Heart left ventricle (tissue), 16 donors: ENCODE data around the gene CYB5R3. TPM values are rescaled to one million over a fixed set of nuclear protein-coding genes. Genes with fewer than 3 reads are reported as not detected.
A peak's percentile ranks its signal among the peaks of the same experiment; 100 is the strongest.

Source experiments
- ATAC-seq, 4 donors: fragments of 200-7000 bp; cut with Tn5 transposase; one replicate each; pipeline ENCODE4 v1.9.1; 2020 to 2022; ENCODE audit warnings: moderate library complexity in 4 of 4, mild to moderate bottlenecking in 3 of 4, moderate number of reproducible peaks in 1 of 4
- DNase-seq, 5 donors: peaks; one replicate each; pipeline ENCODE4 v3.0.0-alpha.2; 2020
- H3K27ac ChIP-seq, 12 donors: fragments of 200-600 bp; sonication (generic) in 4 of 12; one replicate each; pipeline versions ENCODE4 v1.5.0 to v1.8.0; 2016 to 2022; ENCODE audit warnings: mild to moderate bottlenecking in 2 of 12
- H3K27me3 ChIP-seq, 9 donors: fragments of 200-600 bp; sonication (generic) in 2 of 9; one replicate each; pipeline versions ENCODE4 v1.5.1 to v1.8.0; 2016 to 2022; ENCODE audit warnings: mild to moderate bottlenecking in 3 of 9
- H3K36me3 ChIP-seq, 9 donors: fragments of 200-600 bp; sonication (generic) in 2 of 9; one replicate each; pipeline versions ENCODE4 v1.5.0 to v1.8.0; 2018 to 2022; ENCODE audit warnings: mild to moderate bottlenecking in 2 of 9
- H3K4me1 ChIP-seq, 12 donors: fragments of 200-600 bp; sonication (generic) in 4 of 12; one replicate each; pipeline versions ENCODE4 v1.5.0 to v1.8.0; 2016 to 2022; ENCODE audit warnings: mild to moderate bottlenecking in 3 of 12
- H3K4me3 ChIP-seq, 12 donors: fragments of 200-600 bp; sonication (generic) in 4 of 12; one replicate each; pipeline versions ENCODE4 v1.5.0 to v1.8.0; 2017 to 2022; ENCODE audit warnings: mild to moderate bottlenecking in 9 of 12, moderate library complexity in 4 of 12
- H3K9me3 ChIP-seq, 12 donors: fragments of 200-600 bp; sonication (generic) in 4 of 12; one replicate each; pipeline versions ENCODE4 v1.5.0 to v1.8.0; 2016 to 2022; ENCODE audit warnings: mild to moderate bottlenecking in 1 of 12
- CTCF ChIP-seq, 12 donors: fragments of 200-600 bp; sonication (generic) in 4 of 12; IDR thresholded peaks; one replicate each; pipeline versions ENCODE4 v1.5.0 to v1.8.0; 2018 to 2022; ENCODE audit warnings: antibody characterized with exemption in 12 of 12, mild to moderate bottlenecking in 5 of 12
- POLR2A ChIP-seq, 2 donors: fragments of 450-650 bp; IDR thresholded peaks; one replicate each; pipeline ENCODE4 v1.6.1; 2017; ENCODE audit warnings: antibody characterized with exemption in 2 of 2, mild to moderate bottlenecking in 2 of 2, moderate library complexity in 2 of 2
- WGBS, 4 donors: extraction: QIAGEN DNeasy Blood & Tissue Kit in 2 of 4; methylation state at CpG; one replicate each; pipeline versions ENCODE4 v1.1.5 to v1.1.7; 2013 to 2018; 5-methylcytosine and 5-hydroxymethylcytosine counted together
- intact Hi-C, 10 donors: fragments of 100-400 bp; cut with DNase I; formaldehyde crosslinking; loops; one replicate each; pipeline versions ENCODE4 v1.11.1 to v1.14.2; 2022
- polyA plus RNA-seq, 2 donors: library from polyadenylated mRNA; stranded (reverse); fragments of 200-250 nt; gene quantifications; one replicate each; pipeline ENCODE4 v1.2.3, GENCODE V29; 2013
- total RNA-seq, 9 donors: library from RNA; depleted of rRNA in 2 of 9; stranded (reverse); fragments of >200 nt in 2 of 9; fragmentation: NEBNext Ultra II Directional in 3 of 9; extraction: Animal tissue kit (Norgen Biotek cat#: 25700) in 3 of 9; gene quantifications; one replicate each; pipeline versions ENCODE4 v1.1.0 to v1.2.4, GENCODE V29; 2016 to 2023
- donor health status: ischemic (EF 13 %, LVEDD 7.1; RV severe dilation, severe dysfunction).
- donor health status: healthy with polysubstance abuse.
- donor health status: DM: no; HTN: yes; CAD: no.
- donor health status: DM: no; HTN: no; CAD: no.
- donor health status: ischemic (EF 25% LVEDD 6.9; RV normal size, moderate dysfunction).
- donor health status: ischemic (EF 25% LVEDD 5.7; RV mildly dilated, moderate dysfunction).
- donor health status: healthy.
- donor health status: DM: yes; HTN: yes; CAD: no.
- donor health status: ischemic (EF 35%, LVEDD 5.7; RV mildly dilated, moderate dysfunction).
- donor health status: nonischemic (EF 11% LVEDD 7.7; RV severe dilation, severe dysfunction).
- donor health status: DM: yes; HTN: yes; CAD: no.
- donor health status: PGD.
- donor health status: ischemic (EF 29% LVEDD 5.4; RV normal size, mild dysfunction).
- donor health status: nonischemic (EF 23%, LVEDD 6.1; RV moderate dilation, normal function).

The CYB5R3 gene
- total and polyA plus RNA-seq, 11 donors: 135 to 459 (median 305) TPM

- Histone ChIP-seq H3K4me1 (peaks cover 16 to 86% (median 55%) of the 10 kb centered on the region in 12 donors), H3K9me3 (no peaks in the 10 kb centered on the region), H3K27me3 (no peaks in the 10 kb centered on the region), H3K4me3 (no peak overlapping the region), H3K36me3 (peaks cover 0 to 51% (median 37%) of the 10 kb centered on the region in 9 donors), H3K27ac (peak overlapping the region; percentile 31 to 99 (median 93))
- ATAC-seq (peak; percentile 6 to 39 (median 16)), DNase-seq (peak in 2 of 5 donors; percentile 81 to 82)
- intact Hi-C loops: loop anchor here in 2 of 10 donors (5.0 kb wide), 1 partner anchor 48 kb away; the partner anchor contains the start of gene CYB5R3 (in 2 of the 2)
- WGBS, 4 donors: 39 to 61% (median 47%) methylated on average over 6 to 10 of the region's 10 CpGs
- TF ChIP-seq POLR2A (IDR thresholded peaks at IDR 0.05) (no peak), CTCF (IDR thresholded peaks at IDR 0.05) (no peak)
Observed at GRCh38 chr22:42695294-42695693, 46.1 kb upstream of the CYB5R3 start.

DNA sequence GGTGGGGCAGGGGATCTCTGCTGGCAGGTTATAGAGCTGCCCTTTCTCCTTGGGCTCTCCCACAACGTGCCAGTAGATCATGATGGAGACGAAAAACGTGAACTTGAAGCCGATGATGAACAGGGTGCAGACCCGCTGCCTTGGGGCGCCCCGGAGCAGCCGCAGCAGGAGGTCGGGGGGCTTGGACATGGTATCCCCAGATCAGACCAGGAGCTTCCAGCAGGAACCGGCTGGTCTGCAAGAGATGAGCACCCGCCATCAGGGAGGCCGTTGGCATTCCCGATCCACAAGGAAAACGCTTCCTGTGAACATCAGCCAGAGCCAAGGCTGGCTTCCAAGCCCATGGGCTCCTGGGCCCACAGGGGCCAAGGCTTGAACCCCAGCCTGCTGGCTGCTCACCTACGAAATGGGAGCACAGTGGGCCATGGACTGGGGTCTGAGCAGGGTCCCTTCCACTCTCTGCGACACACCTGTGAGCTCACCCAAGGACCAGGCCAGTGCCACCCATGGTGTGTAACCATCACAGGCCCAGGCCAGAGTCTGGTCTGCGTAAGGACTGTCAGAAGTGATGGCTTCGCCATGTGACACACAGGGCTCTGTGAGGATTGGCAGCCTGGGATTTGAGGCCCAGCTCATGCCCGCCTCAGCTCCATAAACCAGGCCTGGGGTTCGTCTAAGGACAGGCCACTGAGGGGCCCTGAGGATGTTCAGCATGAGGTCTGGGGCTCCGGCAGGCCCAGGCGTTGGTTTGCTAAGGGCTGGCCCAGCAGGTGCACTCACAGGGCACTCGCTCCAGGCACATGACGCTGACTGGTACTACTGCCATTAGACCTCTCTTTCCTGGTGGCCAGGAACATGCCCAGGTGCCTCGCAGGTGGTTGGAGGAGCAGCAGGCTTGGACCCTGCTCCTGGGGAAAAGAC, 44.8 kb upstream of the CYB5R3 start:
- peaks cover 0 to 59% (median 37%) of the 10 kb centered on the region in 9 donors for H3K36me3 ChIP-seq

GRCh38 chr22:42693055-42693762, 44.0 kb upstream of the CYB5R3 start:
- no peaks in the 10 kb centered on the region for H3K27me3 ChIP-seq
- no peak for ATAC-seq
- TF ChIP-seq CTCF (IDR thresholded peaks at IDR 0.05) (no peak), POLR2A (IDR thresholded peaks at IDR 0.05) (no peak)
- H3K36me3 ChIP-seq: peaks cover 0 to 59% (median 37%) of the 10 kb centered on the region in 9 donors
- DNase-seq: no peak
- H3K4me1 ChIP-seq: peaks cover 6 to 86% (median 54%) of the 10 kb centered on the region in 12 donors
- intact Hi-C loops: no loop called here
- peak overlapping the region in 6 of 12 donors; percentile 27 to 95 (median 64) for H3K27ac ChIP-seq
- no peaks in the 10 kb centered on the region for H3K9me3 ChIP-seq
- no peak overlapping the region for H3K4me3 ChIP-seq
- WGBS, 4 donors: 88 to 95% (median 90%) methylated on average over 23 to 51 of the region's 51 CpGs

More for the DNA sequence above, 44.8 kb upstream of the CYB5R3 start:
- DNase-seq (no peak), ATAC-seq (no peak)
- peaks cover 9 to 86% (median 52%) of the 10 kb centered on the region in 12 donors for H3K4me1 ChIP-seq
- intact Hi-C loops: no loop called here
- H3K9me3 ChIP-seq: no peaks in the 10 kb centered on the region
- no peak overlapping the region for H3K4me3 ChIP-seq
- no peaks in the 10 kb centered on the region for H3K27me3 ChIP-seq
- TF ChIP-seq CTCF (IDR thresholded peaks at IDR 0.05): no peak
- H3K27ac ChIP-seq: peak overlapping the region in 10 of 12 donors; percentile 40 to 99 (median 93)
- WGBS, 4 donors: 85 to 90% (median 86%) methylated on average over 15 to 25 of the region's 25 CpGs
